Keratinocyte (primary cell): ENCODE measurements around the gene FAM163A. TPM values are rescaled to one million over a fixed set of nuclear protein-coding genes. Genes with fewer than 3 reads are reported as not detected.
"Not testable (repeated sequence)": the region's sequence is repeated elsewhere in the genome, so short reads cannot be mapped to it uniquely, and the experiment has no call there.

Experiments used
- DNase-seq: peaks from one replicate; pipeline ENCODE4 v3.0.0-alpha.2; 2011; ENCODE audit warnings: low read depth, missing footprints, low spot score
- FAIRE-seq: peaks from 2 replicates; lab custom pipeline; 2011; peaks lifted over from hg19 to GRCh38; lab: Jason Lieb, UNC
- H2AFZ ChIP-seq: 2 replicates; pipeline ENCODE4 v1.6.0; 2012; ENCODE audit warnings: low read length, control low read depth, inconsistent platforms; ENCODE audit not compliant: control insufficient read depth
- H3K27ac ChIP-seq: 2 replicates; pipeline ENCODE4 v1.5.1; 2011; ENCODE audit warnings: low read length; ENCODE audit not compliant: control insufficient read depth, insufficient read depth
- H3K27me3 ChIP-seq: 3 replicates; pipeline ENCODE4 v1.6.0; 2011; ENCODE audit warnings: low read length; ENCODE audit not compliant: control insufficient read depth, insufficient read depth; ENCODE audit errors: extremely low read depth
- H3K36me3 ChIP-seq, 2 experiments: 2 replicates in 1 of 2; 3 replicates in 1 of 2; pipeline ENCODE4 v1.5.1; 2011; ENCODE audit warnings: low read length in 2 of 2, mild to moderate bottlenecking in 1 of 2; ENCODE audit not compliant: control insufficient read depth in 2 of 2, insufficient read depth in 2 of 2; ENCODE audit errors: extremely low read depth in 1 of 2
- H3K4me1 ChIP-seq: 3 replicates; pipeline ENCODE4 v1.5.1; 2011; ENCODE audit warnings: low read length; ENCODE audit not compliant: control insufficient read depth, insufficient read depth; ENCODE audit errors: extremely low read depth
- H3K4me2 ChIP-seq: 3 replicates; pipeline ENCODE4 v1.6.0; 2011; ENCODE audit warnings: low read depth, low read length; ENCODE audit not compliant: control insufficient read depth, insufficient read depth; ENCODE audit errors: extremely low read depth
- H3K4me3 ChIP-seq, 3 experiments: fragments of 200-600 bp in 1 of 3; sonication (generic) in 1 of 3; 2 replicates in 2 of 3; 3 replicates in 1 of 3; pipeline ENCODE4 v1.5.1; 2011 to 2016; ENCODE audit warnings: low read length in 3 of 3, mild to moderate bottlenecking in 3 of 3, control low read depth in 2 of 3, inconsistent platforms in 1 of 3, low read depth in 1 of 3, mixed read lengths in 1 of 3, mixed run types in 1 of 3, moderate library complexity in 1 of 3; ENCODE audit not compliant: control insufficient read depth in 2 of 3, insufficient read depth in 2 of 3; ENCODE audit errors: extremely low read depth in 1 of 3
- H3K79me2 ChIP-seq: 2 replicates; pipeline ENCODE4 v1.6.0; 2012; ENCODE audit warnings: low read length; ENCODE audit not compliant: control insufficient read depth, insufficient read depth
- H3K9ac ChIP-seq: 3 replicates; pipeline ENCODE4 v1.6.0; 2011; ENCODE audit warnings: low read length; ENCODE audit not compliant: control insufficient read depth, insufficient read depth; ENCODE audit errors: extremely low read depth
- H3K9me1 ChIP-seq: 3 replicates; pipeline ENCODE4 v1.6.0; 2011; ENCODE audit warnings: low read length; ENCODE audit not compliant: control insufficient read depth, insufficient read depth; ENCODE audit errors: extremely low read depth
- H3K9me3 ChIP-seq: 2 replicates; pipeline ENCODE4 v1.5.1; 2012; ENCODE audit warnings: low read depth, low read length; ENCODE audit not compliant: control insufficient read depth
- H4K20me1 ChIP-seq: 3 replicates; pipeline ENCODE4 v1.6.0; 2011; ENCODE audit warnings: low read length; ENCODE audit not compliant: control insufficient read depth, insufficient read depth; ENCODE audit errors: extremely low read depth
- CTCF ChIP-seq, 3 experiments: IDR thresholded peaks in 1 of 3; conservative IDR thresholded peaks in 1 of 3; optimal IDR thresholded peaks in 1 of 3; 2 replicates in 2 of 3; 3 replicates in 1 of 3; pipeline versions ENCODE3 to v1.5.1; 2011; ENCODE audit warnings: low read length in 3 of 3, mild to moderate bottlenecking in 3 of 3, moderate library complexity in 2 of 3, control low read depth in 1 of 3, inconsistent platforms in 1 of 3; ENCODE audit not compliant: insufficient read depth in 2 of 3; ENCODE audit errors: extremely low read depth in 1 of 3
- EZH2 ChIP-seq: IDR thresholded peaks from one replicate; pipeline ENCODE4 v1.6.1; 2012; ENCODE audit warnings: inconsistent platforms, mild to moderate bottlenecking, low read length, moderate library complexity
- dilution Hi-C: fragments of 300-500 bp; cut with MboI; formaldehyde crosslinking; loops from one replicate; pipeline ENCODE4 v1.7.0; 2020; ENCODE audit warnings: low sequenced_read_pairs; ENCODE audit not compliant: extremely low pct_ligation_motif_present
- polyA plus RNA-seq, 5 experiments: library from polyadenylated mRNA; depleted of rRNA in 3 of 5; stranded (reverse) in 3 of 5; stranded (forward) in 1 of 5; unstranded in 1 of 5; fragments of >200 nt; gene quantifications; 1 replicate in 1 of 5; 2 replicates in 3 of 5; 3 replicates in 1 of 5; pipeline versions ENCODE4 v1.2.1 to v1.2.3, GENCODE V29; 2011 to 2012; ENCODE audit warnings: missing spikeins in 2 of 5, low read depth in 1 of 5, low replicate concordance in 1 of 5

The FAM163A gene
- polyA plus RNA-seq, 1 donor (not counting 4 experiments of a cell fraction or from before 2014, with no cell fraction given) = not detected

- Histone ChIP-seq H3K9ac (no peak overlapping the region), H3K36me3 (peaks cover 24 to 25% of the 10 kb centered on the region in 2 experiments), H3K9me3 (no peaks in the 10 kb centered on the region), H3K4me1 (no peaks in the 10 kb centered on the region), H3K4me3 (no peak overlapping the region), H4K20me1 (peaks cover 2% of the 10 kb centered on the region), H2AFZ (no peak overlapping the region), H3K4me2 (no peak overlapping the region), H3K27ac (no peak overlapping the region), H3K9me1 (no peaks in the 10 kb centered on the region), H3K27me3 (no peaks in the 10 kb centered on the region), H3K79me2 (no peaks in the 10 kb centered on the region)
- TF ChIP-seq CTCF (optimal IDR thresholded peaks at IDR 0.05 in 1 of 3, IDR thresholded peaks at IDR 0.05 in 1 of 3, conservative IDR thresholded peaks at IDR 0.05 in 1 of 3; ENCODE audit: extremely low read depth in 1 of 3, insufficient read depth in 2 of 3, low read length in 3 of 3) = no peak
- TF ChIP-seq EZH2 = no peak
- dilution Hi-C loops = no loop called here
- FAIRE-seq (no peak), DNase-seq (no peak)
These were observed 110.0 kb downstream of the FAM163A start for GRCh38 chr1:179853102-179853501.

- FAIRE-seq, H3K79me2 ChIP-seq, H3K27ac ChIP-seq, H4K20me1 ChIP-seq, H3K4me3 ChIP-seq, H3K27me3 ChIP-seq, H3K9me1 ChIP-seq, H2AFZ ChIP-seq, DNase-seq, H3K9me3 ChIP-seq, dilution Hi-C loops, H3K4me2 ChIP-seq, H3K9ac ChIP-seq, H3K4me1 ChIP-seq: not testable (repeated sequence)
- peaks cover 17 to 21% of the 10 kb centered on the region in 2 experiments for H3K36me3 ChIP-seq
These were observed 112.7 kb downstream of the FAM163A start for GRCh38 chr1:179855831-179856230.

GRCh38 chr1:179856296-179856695, 113.2 kb downstream of the FAM163A start:
- peaks cover 2% of the 10 kb centered on the region for H4K20me1 ChIP-seq
- peaks cover 4% of the 10 kb centered on the region for H3K79me2 ChIP-seq
- DNase-seq = no peak
- H2AFZ ChIP-seq = no peak overlapping the region
- no peaks in the 10 kb centered on the region for H3K27me3 ChIP-seq
- peaks cover 18 to 19% of the 10 kb centered on the region in 2 experiments for H3K36me3 ChIP-seq
- dilution Hi-C loops = no loop called here
- FAIRE-seq = no peak
- H3K9me3 ChIP-seq = no peaks in the 10 kb centered on the region
- H3K4me3 ChIP-seq = no peak overlapping the region
- no peak overlapping the region for H3K27ac ChIP-seq
- no peaks in the 10 kb centered on the region for H3K9me1 ChIP-seq
- no peak overlapping the region for H3K9ac ChIP-seq
- H3K4me2 ChIP-seq = no peak overlapping the region
- H3K4me1 ChIP-seq = no peaks in the 10 kb centered on the region
- TF ChIP-seq CTCF (optimal IDR thresholded peaks at IDR 0.05 in 1 of 3, IDR thresholded peaks at IDR 0.05 in 1 of 3, conservative IDR thresholded peaks at IDR 0.05 in 1 of 3; ENCODE audit: extremely low read depth in 1 of 3, insufficient read depth in 2 of 3, low read length in 3 of 3) (no peak), EZH2 (no peak)
